Endothelial cell of umbilical vein (primary cell): Measurements from ENCODE around the gene TFAM. TPM values are rescaled to one million over a fixed set of nuclear protein-coding genes. Genes with fewer than 3 reads are reported as not detected.
A peak's percentile ranks its signal among the peaks of the same experiment; 100 is the strongest.

ENCODE experiments used
- Bru-seq: library from RNA; stranded (reverse); fragments of 400-500 nt; gene quantifications from one replicate; lab custom pipeline; 2021; lab: Mats Ljungman, UMichigan
- BruChase-seq, 2 experiments: library from RNA; stranded (reverse); fragments of 400-500 nt; gene quantifications; one replicate each; lab custom pipeline; 2021; lab: Mats Ljungman, UMichigan
- BruUV-seq: library from RNA; stranded (reverse); fragments of 400-500 nt; replicated peaks from 2 replicates; lab custom pipeline; 2021; lab: Mats Ljungman, UMichigan
- CTCF ChIA-PET: fragments of 300-600, 350-600 bp; sonication (Branson Sonifier 250); formaldehyde crosslinking; loops from one replicate; lab custom pipeline; 2021; ENCODE audit warnings: antibody characterized with exemption, inconsistent platforms; lab: Charles Lee
- POLR2A ChIA-PET: fragments of 300-600, 350-600 bp; sonication (Branson Sonifier 250); formaldehyde crosslinking; loops from one replicate; lab custom pipeline; 2021; ENCODE audit warnings: antibody characterized with exemption, inconsistent platforms; lab: Charles Lee
- DNase-seq: peaks from one replicate; pipeline ENCODE4 v3.0.0-alpha.2; 2011; ENCODE audit warnings: low read depth, low spot score
- FAIRE-seq: peaks from 2 replicates; lab custom pipeline; 2011; peaks lifted over from hg19 to GRCh38; lab: Jason Lieb, UNC
- H2AFZ ChIP-seq: 2 replicates; pipeline ENCODE4 v1.6.0; 2012; ENCODE audit warnings: low read depth, low read length, control low read depth, inconsistent platforms
- H3K27ac ChIP-seq: 2 replicates; pipeline ENCODE4 v1.5.1; 2011; ENCODE audit warnings: low read depth, mild to moderate bottlenecking, control low read depth, low read length, moderate library complexity; ENCODE audit not compliant: insufficient read depth
- H3K27me3 ChIP-seq, 2 experiments: 2 replicates each; pipeline versions ENCODE4 v1.6.0 to v1.6.1; 2011; ENCODE audit warnings: low read length in 2 of 2, mixed read lengths in 1 of 2; ENCODE audit not compliant: control insufficient read depth in 2 of 2, insufficient read depth in 2 of 2
- H3K36me3 ChIP-seq, 2 experiments: 2 replicates in 1 of 2; 3 replicates in 1 of 2; pipeline ENCODE4 v1.5.1; 2011; ENCODE audit warnings: low read length in 2 of 2, mild to moderate bottlenecking in 1 of 2, moderate library complexity in 1 of 2; ENCODE audit not compliant: control insufficient read depth in 2 of 2, insufficient read depth in 2 of 2; ENCODE audit errors: extremely low read depth in 1 of 2
- H3K4me1 ChIP-seq: 3 replicates; pipeline ENCODE4 v1.5.1; 2011; ENCODE audit warnings: mild to moderate bottlenecking, low read length; ENCODE audit not compliant: control insufficient read depth, insufficient read depth; ENCODE audit errors: extremely low read depth
- H3K4me2 ChIP-seq: 2 replicates; pipeline ENCODE4 v1.6.1; 2011; ENCODE audit warnings: low read length, control low read depth, mixed read lengths; ENCODE audit not compliant: insufficient read depth
- H3K4me3 ChIP-seq, 3 experiments: fragments of 200-600 bp in 1 of 3; sonication (generic), shearing (Covaris generic) in 1 of 3; replicated peaks in 1 of 3; 2 replicates each; pipeline ENCODE4 v1.5.1; 2011 to 2016; ENCODE audit warnings: control low read depth in 3 of 3, low read length in 3 of 3, mild to moderate bottlenecking in 2 of 3, inconsistent platforms in 1 of 3, low read depth in 1 of 3, moderate library complexity in 1 of 3; ENCODE audit not compliant: insufficient read depth in 1 of 3
- H3K79me2 ChIP-seq: 2 replicates; pipeline ENCODE4 v1.6.0; 2012; ENCODE audit warnings: low read length, inconsistent platforms; ENCODE audit not compliant: control insufficient read depth, insufficient read depth
- H3K9ac ChIP-seq: replicated peaks from 2 replicates; pipeline ENCODE3; 2011; ENCODE audit warnings: low read length, control low read depth; ENCODE audit not compliant: insufficient read depth; ENCODE audit errors: extremely low read depth
- H3K9me1 ChIP-seq: replicated peaks from 3 replicates; pipeline ENCODE4 v1.6.0; 2011; ENCODE audit warnings: mild to moderate bottlenecking, low read length; ENCODE audit not compliant: control insufficient read depth, insufficient read depth; ENCODE audit errors: extremely low read depth
- H3K9me3 ChIP-seq: replicated peaks from 2 replicates; pipeline ENCODE4 v1.5.1; 2012; ENCODE audit warnings: low read length, inconsistent platforms; ENCODE audit not compliant: control insufficient read depth, insufficient read depth
- H4K20me1 ChIP-seq: replicated peaks from 2 replicates; pipeline ENCODE3; 2011; ENCODE audit warnings: mild to moderate bottlenecking, low read length; ENCODE audit not compliant: control insufficient read depth, insufficient read depth; ENCODE audit errors: extremely low read depth
- EZH2 ChIP-seq: IDR thresholded peaks from 2 replicates; pipeline ENCODE4 v1.6.1; 2012; ENCODE audit warnings: borderline replicate concordance, low read depth, mild to moderate bottlenecking, moderate library complexity, low read length, inconsistent platforms; ENCODE audit not compliant: severe bottlenecking
- FOS ChIP-seq: IDR thresholded peaks from 2 replicates; pipeline ENCODE4 v1.6.1; 2011; ENCODE audit warnings: mild to moderate bottlenecking, low read length, moderate library complexity, borderline replicate concordance; ENCODE audit not compliant: insufficient read depth
- GATA2 ChIP-seq: IDR thresholded peaks from 2 replicates; pipeline ENCODE4 v1.7.0; 2011; ENCODE audit warnings: low read depth, mild to moderate bottlenecking, moderate library complexity, mixed read lengths, low read length; ENCODE audit not compliant: insufficient read length, insufficient read depth
- MYC ChIP-seq: IDR thresholded peaks from one replicate; pipeline ENCODE4 v1.6.1; 2011; ENCODE audit warnings: mild to moderate bottlenecking, low read depth, low read length
- POLR2A ChIP-seq: IDR thresholded peaks from 2 replicates; pipeline ENCODE4 v1.6.1; 2012; ENCODE audit warnings: low read depth, mild to moderate bottlenecking, control low read depth, low read length
- POLR2AphosphoS5 ChIP-seq: IDR thresholded peaks from 2 replicates; pipeline ENCODE4 v1.6.1; 2012; ENCODE audit warnings: low read depth, mild to moderate bottlenecking, control low read depth, low read length, moderate library complexity; ENCODE audit not compliant: insufficient read depth
- dilution Hi-C: fragments of 300-500 bp; cut with MboI; formaldehyde crosslinking; loops from one replicate; pipeline ENCODE4 v1.15.0; 2019; ENCODE audit warnings: low sequenced_read_pairs; ENCODE audit not compliant: extremely low pct_ligation_motif_present
- intact Hi-C: fragments of 100-400 bp; cut with micrococcal nuclease; formaldehyde crosslinking; loops from one replicate; pipeline ENCODE4 v1.10.0; 2022
- long read RNA-seq: library from polyadenylated mRNA; stranded (forward); transcript quantifications from one replicate; pipeline ENCODE4 v2.0.0, GENCODE V29; 2021
- polyA minus RNA-seq, 3 experiments: library from RNA; depleted of rRNA, polyadenylated mRNA; stranded (reverse); fragments of >200 nt; gene quantifications; 1 replicate in 1 of 3; 2 replicates in 2 of 3; pipeline ENCODE4 v1.2.3, GENCODE V29; 2011
- polyA plus RNA-seq, 4 experiments: library from polyadenylated mRNA; depleted of rRNA in 3 of 4; stranded (reverse) in 3 of 4; unstranded in 1 of 4; fragments of >200 nt; gene quantifications; 2 replicates each; pipeline versions ENCODE4 v1.2.1 to v1.2.3, GENCODE V29; 2011 to 2012; ENCODE audit warnings: missing spikeins in 1 of 4
- total RNA-seq: library from RNA; stranded (reverse); gene quantifications from 2 replicates; pipeline ENCODE4 v1.2.3, GENCODE V29; 2021
- TF ChIP-seq, protein P1 (sequence below): IDR thresholded peaks from 2 replicates; pipeline ENCODE4 v1.6.1; 2011; ENCODE audit not compliant: insufficient read depth, insufficient read length
- TF ChIP-seq, protein P2 (sequence below), 2 donors: IDR thresholded peaks; 1 replicate in 1 of 2; 2 replicates in 1 of 2; pipeline ENCODE4 v1.5.1; 2011; ENCODE audit warnings: low read length in 2 of 2, mild to moderate bottlenecking in 2 of 2, moderate library complexity in 2 of 2, control low read depth in 1 of 2, inconsistent platforms in 1 of 2, low read depth in 1 of 2; ENCODE audit not compliant: insufficient read depth in 1 of 2; ENCODE audit errors: extremely low read depth in 1 of 2

Gene TFAM
- total RNA-seq (45.1 and 53.0 TPM in 2 replicates), polyA plus RNA-seq (11.9 and 21.3 TPM in 2 replicates), polyA minus RNA-seq (22.1 and 27.4 TPM in 2 replicates), Bru-seq, nascent RNA (percentile 88 among the genes with signal in this experiment), BruChase-seq, experiment 1, labeled RNA remaining after a 6-hour chase (percentile 96 among the genes with signal in this experiment), BruChase-seq, experiment 2, labeled RNA remaining after a 2-hour chase (percentile 94 among the genes with signal in this experiment)
- 14.0 and 17.3 TPM in 2 replicates for polyA plus RNA-seq (2011; cell fraction: cytosol; rRNA removed)
- 8.5 and 9.6 TPM in 2 replicates for polyA plus RNA-seq (2011; cell fraction: nucleus; rRNA removed)
- polyA plus RNA-seq (2012) = 37.6 and 53.6 TPM in 2 replicates
- 31.1 TPM for polyA minus RNA-seq (2011; cell fraction: cytosol; rRNA and poly(A)+ RNA removed)
- polyA minus RNA-seq (2011; cell fraction: nucleus; rRNA and poly(A)+ RNA removed) = 10.6 and 10.9 TPM in 2 replicates
- long read RNA-seq, full-length matches to known transcripts = 57 of 63 reads
- long read RNA-seq, partial matches to known transcripts = 5 of 63 reads
- long read RNA-seq, other reads (novel, unspliced or antisense) = 1 of 63 reads

DNA sequence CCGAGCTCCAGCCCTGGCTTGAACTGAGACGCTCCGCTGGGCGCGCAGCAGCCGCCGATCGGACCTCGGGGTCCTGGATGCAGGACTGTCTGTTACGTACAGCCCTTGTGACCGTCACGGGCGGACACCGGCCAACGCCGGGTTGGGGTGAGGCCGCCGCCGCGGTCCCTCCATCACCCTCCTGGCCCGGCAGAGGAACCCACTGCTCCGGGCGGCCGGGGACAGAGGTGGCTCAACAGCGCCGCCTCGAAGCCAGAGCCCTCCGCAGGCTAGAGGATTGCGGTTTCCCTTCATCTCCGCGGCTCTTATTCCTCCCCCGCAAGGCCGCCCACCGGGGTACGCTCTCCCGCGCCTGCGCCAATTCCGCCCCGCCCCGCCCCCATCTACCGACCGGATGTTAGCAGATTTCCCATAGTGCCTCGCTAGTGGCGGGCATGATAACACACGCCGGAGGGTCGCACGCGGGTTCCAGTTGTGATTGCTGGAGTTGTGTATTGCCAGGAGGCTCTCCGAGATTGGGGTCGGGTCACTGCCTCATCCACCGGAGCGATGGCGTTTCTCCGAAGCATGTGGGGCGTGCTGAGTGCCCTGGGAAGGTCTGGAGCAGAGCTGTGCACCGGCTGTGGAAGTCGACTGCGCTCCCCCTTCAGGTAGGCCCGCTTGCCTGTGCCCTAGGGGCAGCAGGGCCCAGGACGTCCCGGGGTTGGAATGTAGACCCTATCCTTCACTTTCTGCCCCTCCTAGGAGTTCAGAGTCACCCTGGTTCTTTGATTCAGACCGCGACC, at the start of gene TFAM:
Gene TFAM (plus strand): TSS at position 412 of the 785 bp plus-strand sequence. CDS start 138 bp downstream, at position 550.
- peak; percentile 97 for DNase-seq
- ChIA-PET CTCF (interaction anchor here (0.8 to 2.8 kb wide), 17 partner anchors 10 to 208 kb away, joined by 3 to 40 read pairs (median 5); no protein-coding TSS in a partner anchor), POLR2A (interaction anchor here (2.6 kb wide), 1 partner anchor 50 kb away, joined by 6 read pairs; the partner anchor contains the start of gene UBE2D1)
- Histone ChIP-seq H3K9me1 (no peaks in the 10 kb centered on the region), H3K9ac (peak within 1 kb of the TSS; percentile 78), H3K27me3 (no peaks in the 10 kb centered on the region), H3K4me3 (peak within 1 kb of the TSS; percentile 55 to 90 (median 64)), H3K4me1 (peaks cover 16% of the 10 kb centered on the region), H3K36me3 (peaks cover 3 to 10% of the 10 kb centered on the region in 2 experiments), H3K79me2 (peaks cover 31% of the 10 kb centered on the region), H3K4me2 (peak within 1 kb of the TSS; percentile 90), H2AFZ (peak within 1 kb of the TSS; percentile 78), H3K27ac (peak within 1 kb of the TSS; percentile 26), H4K20me1 (no peaks in the 10 kb centered on the region), H3K9me3 (no peaks in the 10 kb centered on the region)
- BruUV-seq = TSS peak; percentile 65
- intact Hi-C loops = loop anchor here (1.0 to 2.0 kb wide), 4 partner anchors 10 to 208 kb away; no protein-coding TSS in a partner anchor
- TF ChIP-seq, protein P1, sequence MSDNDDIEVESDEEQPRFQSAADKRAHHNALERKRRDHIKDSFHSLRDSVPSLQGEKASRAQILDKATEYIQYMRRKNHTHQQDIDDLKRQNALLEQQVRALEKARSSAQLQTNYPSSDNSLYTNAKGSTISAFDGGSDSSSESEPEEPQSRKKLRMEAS = peak; percentile 49
- TF ChIP-seq FOS (peak; percentile 27), GATA2 (no peak), POLR2A (peak; percentile 92), POLR2AphosphoS5 (peak; percentile 83), MYC (peak; percentile 61), EZH2 (no peak)
- TF ChIP-seq, protein P2, sequence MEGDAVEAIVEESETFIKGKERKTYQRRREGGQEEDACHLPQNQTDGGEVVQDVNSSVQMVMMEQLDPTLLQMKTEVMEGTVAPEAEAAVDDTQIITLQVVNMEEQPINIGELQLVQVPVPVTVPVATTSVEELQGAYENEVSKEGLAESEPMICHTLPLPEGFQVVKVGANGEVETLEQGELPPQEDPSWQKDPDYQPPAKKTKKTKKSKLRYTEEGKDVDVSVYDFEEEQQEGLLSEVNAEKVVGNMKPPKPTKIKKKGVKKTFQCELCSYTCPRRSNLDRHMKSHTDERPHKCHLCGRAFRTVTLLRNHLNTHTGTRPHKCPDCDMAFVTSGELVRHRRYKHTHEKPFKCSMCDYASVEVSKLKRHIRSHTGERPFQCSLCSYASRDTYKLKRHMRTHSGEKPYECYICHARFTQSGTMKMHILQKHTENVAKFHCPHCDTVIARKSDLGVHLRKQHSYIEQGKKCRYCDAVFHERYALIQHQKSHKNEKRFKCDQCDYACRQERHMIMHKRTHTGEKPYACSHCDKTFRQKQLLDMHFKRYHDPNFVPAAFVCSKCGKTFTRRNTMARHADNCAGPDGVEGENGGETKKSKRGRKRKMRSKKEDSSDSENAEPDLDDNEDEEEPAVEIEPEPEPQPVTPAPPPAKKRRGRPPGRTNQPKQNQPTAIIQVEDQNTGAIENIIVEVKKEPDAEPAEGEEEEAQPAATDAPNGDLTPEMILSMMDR (IDR thresholded peaks at IDR 0.05; ENCODE audit: extremely low read depth in 1 of 2, insufficient read depth in 1 of 2, low read depth in 1 of 2, low read length in 2 of 2) = peak; percentile 59 to 74
- dilution Hi-C loops = no loop called here
- peak; percentile 90 for FAIRE-seq
